ENCODE data around the gene PBX4. TPM values are rescaled to one million over a fixed set of nuclear protein-coding genes. Genes with fewer than 3 reads are reported as not detected.

The PBX4 gene
- total RNA-seq, 1 experiment from 2014 or later = 3.0 TPM

DNA sequence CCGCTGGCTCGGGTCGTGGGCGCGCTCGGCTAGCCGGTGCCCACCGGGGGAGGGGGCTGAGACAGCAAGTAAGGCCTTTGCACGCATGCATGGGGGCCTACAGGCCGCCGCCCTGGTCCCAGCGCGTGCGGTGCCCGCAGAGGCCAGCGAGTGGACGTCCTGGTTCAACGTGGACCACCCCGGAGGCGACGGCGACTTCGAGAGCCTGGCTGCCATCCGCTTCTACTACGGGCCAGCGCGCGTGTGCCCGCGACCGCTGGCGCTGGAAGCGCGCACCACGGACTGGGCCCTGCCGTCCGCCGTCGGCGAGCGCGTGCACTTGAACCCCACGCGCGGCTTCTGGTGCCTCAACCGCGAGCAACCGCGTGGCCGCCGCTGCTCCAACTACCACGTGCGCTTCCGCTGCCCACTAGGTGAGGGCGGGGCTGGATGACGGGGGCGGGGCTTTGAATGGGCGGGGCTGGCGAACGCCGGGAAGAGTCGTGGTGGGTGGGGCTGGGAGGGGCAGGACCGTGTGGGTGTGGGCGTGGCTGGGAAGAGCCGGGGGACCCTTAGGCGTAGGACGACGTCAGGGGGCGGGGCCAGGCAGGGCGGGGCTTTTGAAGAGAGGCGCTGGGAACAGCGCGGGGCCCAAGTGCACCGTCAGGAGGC, 78.3 kb downstream of the PBX4 start:
- DNase-seq (ENCODE audit: low read depth) = no peak

DNA sequence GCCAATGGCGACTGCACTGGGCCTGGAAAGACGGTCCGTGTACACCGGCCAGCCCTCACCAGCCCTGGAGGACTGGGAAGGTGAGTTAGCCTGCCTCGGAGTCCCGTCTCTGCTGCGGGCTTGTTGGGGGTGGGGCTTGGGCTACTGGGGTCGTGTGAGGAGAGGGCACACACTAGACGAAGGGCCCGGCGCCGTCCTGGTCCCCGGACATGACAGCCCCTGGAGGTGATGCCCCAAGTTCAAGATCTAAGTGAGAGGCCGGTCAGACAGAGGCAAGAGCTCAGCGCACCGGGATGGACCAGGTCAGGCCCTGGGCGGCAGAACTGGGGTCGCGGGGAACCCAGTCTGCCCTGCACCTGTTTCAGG, 78.8 kb downstream of the PBX4 start:
- DNase-seq (ENCODE audit: low read depth) = no peak

DNA sequence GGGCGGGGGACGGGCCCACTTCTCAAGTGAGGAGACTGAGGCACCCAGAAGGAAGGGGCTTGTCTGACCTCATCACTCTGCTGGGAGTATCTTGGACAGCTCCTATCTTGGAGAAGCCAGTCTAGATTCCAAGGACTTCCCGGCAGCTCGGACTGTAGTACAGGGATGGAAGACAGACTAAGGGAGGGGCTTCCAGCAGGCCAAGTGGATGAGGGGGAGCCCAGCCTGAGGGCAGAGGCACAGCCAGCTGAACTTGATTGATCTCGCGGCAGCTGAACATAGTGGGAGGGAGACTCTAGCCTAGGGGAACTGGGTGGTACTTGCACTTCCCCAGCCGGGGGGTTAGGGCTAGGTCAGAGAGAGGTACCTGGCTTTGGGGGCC, 79.7 kb downstream of the PBX4 start:
- no peak for DNase-seq (ENCODE audit: low read depth)

DNA sequence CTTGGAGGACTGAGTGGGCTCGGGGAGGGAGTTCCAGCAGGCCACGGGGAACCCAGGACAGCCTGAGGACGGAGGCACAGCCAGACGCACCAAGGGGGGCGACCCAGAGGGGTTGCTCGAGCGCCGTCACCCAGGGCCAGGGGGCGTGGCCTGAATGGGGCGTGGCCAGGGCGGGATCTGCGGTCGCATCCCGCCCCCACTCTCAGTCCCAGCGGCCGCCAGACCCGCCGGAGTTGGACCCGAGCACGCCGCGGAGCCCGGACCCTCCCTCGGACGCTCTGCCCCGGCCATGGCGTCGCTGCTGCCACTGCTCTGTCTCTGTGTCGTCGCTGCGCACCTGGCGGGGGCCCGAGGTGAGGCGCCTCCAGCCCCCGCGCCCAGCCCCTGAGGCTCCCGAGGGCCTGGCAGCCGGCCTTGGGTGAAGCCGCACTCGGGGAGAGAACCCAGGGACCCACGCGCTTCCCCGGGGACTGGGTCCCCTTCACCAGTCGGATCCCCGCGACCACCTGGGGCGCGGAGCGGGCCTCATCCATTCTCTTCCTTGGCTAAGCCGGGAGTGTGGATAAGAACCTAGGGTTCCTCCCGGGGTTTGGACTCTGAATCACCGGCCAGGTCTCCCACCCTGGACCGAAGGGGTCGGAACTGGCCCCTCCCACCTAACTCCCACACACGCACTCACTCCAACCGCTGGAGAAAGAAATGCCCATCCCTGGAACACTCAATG, 80.3 kb downstream of the PBX4 start, which contains the start of gene CILP2:
Gene CILP2, plus strand, starts transcription at position 205 of the 724 bp plus-strand sequence. Its CDS starts 85 bp downstream, at position 290.
- DNase-seq (ENCODE audit: low read depth) = no peak

DNA sequence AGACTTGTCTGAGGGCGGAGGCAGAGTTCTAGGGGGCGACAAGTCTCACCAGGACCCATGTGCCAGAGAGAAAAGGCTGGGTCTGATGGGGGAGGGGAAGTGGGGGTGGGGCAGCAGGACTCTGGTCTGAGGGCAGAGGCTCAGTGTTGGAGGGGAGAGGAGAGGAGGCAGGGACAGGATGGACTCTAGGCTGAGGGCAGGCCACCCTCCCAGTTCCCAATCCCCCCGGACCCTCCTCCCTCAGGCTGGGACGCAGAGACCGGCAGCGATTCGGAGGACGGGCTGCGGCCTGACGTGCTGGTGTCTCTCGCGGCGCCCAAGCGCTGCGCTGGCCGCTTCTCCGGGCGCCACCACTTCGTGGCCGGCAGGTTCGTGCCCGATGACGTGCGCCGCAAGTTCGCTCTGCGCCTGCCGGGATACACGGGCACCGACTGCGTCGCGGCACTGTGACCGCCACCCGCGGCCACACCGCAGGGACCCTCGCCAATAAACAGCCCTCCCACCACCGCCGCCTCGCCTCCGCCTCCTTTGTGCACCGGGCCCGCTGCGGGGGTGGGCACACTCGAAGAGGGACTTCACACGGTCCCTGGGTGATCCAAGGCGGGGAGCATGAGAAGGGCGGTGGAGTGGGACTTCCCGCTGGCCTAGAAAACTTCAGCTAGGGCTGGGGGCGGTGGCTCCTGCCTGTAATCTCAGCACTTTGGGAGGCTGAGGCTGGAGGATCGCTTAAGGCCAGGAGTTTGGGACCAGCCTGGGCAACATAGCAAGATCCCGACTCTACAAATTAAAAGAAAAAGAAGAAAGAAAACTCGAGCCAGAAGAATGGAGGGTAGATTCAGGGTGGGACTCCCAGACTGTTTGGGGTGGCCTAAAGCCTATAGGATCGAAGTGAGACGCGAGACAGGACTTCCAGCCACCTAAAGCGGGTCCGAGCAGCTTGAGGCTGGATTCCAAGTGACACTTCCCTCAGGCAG, 81.1 kb downstream of the PBX4 start:
- no peak for DNase-seq (ENCODE audit: low read depth)

DNA sequence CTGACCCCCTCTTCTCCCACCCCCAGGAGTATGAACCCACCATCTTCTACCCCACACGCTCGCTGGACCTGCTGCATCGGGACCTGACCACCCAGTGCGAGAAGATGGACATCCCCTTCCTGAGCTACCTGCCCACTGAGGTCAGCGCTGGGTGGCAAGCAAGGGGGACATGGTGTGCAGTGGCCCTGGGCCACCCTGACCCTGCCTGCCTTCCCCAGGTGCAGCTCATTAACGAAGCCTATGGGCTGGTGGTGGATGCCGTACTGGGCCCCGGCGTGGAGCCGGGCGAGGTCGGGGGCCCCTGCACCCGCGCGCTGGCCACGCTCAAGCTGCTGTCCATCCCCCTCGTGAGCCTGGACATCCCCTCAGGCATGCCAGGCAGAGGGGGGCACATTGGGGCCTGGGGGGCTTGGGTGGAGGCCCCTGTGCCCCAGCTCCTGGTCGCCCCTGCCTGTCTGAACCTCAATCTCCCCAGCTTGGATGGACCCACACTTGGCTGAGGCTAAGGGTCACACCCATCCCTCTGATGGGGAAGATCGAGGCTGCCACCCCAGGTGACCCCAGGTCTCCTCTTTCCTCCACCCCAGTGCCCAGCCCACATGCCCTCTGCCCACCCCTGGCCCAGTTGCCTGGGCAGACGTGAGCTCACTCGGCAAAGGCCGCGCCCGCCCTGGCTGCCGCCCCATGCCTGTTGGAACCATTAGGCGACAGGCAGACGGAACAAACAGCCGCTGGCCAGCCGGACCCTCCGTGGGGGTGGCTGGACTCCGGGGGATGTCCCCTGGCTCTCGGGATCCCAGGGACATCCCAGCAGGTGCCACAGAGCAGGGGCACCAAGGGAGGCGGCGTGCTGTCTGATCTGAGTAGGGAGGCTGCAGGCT, 82.9 kb downstream of the PBX4 start:
- DNase-seq (ENCODE audit: low read depth) = no peak

DNA sequence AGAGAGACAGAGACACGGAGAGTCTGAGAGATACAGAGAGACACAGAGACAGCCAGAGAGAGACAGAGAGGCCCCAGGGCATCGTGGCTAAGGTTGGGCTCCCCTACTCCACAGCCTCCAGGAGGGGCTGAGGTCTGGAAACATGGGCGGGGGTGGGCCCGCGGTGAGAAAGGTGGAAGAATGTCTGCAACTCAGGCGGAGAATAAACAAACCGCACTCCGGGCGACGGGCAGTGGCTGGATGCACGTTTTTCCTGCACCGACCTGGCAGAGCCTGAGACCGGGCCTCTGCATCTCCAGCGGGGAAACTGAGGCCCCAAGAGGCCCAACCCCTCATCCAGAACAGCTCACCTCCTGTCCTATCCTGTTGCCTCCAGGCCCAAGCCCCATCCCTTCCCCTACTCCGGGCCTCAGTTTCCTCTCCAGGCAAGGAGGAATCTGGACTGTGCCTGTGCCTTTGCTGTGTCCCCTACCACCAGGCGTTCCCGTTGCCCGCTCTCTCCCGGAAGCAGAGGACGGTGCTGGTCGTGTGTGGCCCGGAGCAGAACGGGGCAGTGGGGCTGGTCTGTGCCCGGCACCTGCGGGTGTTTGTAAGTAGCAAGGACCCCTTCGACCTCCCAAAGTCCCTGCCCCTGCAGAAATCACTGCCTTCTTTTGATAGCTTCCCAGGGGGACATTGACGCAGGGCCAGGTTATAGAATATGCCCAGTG, 83.8 kb downstream of the PBX4 start:
- no peak for DNase-seq (ENCODE audit: low read depth)

DNA sequence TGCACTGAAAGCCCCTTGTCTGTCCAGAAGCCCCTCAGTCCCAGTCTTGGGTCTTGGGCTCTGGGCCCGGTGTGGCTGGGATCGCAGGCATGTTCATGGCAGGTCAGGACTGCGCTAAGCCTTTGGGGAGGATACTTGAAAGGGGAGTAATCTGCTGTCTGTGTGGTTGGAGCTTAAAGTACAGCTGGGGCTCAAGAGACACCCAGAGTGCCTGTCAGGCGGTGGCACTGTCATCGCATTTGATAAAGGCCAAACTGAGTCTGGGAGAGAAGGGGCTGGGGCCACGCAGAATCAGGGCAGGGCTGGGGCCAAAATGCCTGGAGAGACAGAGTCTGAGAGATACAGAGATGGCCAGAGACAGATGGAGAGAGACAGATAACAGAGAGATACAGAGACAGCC, 84.6 kb downstream of the PBX4 start:
- DNase-seq (ENCODE audit: low read depth) = no peak

DNA sequence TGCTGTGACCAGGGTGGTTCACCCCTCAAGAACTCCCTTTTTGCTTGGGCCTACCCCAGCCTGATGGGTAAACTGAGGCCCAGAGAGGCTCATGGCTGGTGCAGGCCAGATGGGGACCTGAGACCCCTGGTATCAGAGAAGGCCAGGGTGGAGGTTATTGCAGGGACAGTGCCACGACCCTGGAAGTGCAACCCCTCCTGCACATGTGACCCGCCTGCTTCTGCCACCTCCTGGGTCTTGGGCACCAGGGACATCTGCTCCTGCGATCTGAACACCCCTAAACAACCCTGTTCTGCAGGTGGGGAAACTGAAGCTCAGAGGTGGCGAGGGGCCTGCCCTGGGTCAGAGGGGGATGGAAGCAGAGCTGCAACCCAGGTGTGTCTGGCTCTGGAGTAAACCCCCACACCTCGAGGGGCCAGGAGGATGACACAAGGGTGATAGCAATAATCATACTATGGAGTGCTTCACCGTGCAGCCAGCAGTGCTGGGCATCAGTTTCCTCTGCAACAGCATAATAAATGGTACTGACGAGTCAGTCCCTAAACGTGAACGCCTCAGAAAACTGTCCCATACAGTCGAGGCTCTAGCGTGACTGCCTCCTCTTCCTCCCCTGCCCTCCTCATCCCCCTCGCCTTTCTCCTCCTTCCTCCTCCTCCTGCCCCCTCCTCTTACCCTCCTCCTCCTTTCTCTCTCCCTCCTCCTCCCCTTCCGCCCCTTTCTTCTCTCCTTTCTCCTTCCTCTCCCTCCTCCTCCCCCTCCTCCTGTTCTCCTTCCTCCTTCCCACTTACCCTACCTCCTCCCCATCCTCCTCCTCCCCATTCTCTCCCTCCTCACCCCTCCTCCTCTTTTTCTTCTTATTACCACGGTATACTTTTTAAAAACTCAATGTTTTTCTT, 85.4 kb downstream of the PBX4 start:
- DNase-seq (ENCODE audit: low read depth) = no peak

DNA sequence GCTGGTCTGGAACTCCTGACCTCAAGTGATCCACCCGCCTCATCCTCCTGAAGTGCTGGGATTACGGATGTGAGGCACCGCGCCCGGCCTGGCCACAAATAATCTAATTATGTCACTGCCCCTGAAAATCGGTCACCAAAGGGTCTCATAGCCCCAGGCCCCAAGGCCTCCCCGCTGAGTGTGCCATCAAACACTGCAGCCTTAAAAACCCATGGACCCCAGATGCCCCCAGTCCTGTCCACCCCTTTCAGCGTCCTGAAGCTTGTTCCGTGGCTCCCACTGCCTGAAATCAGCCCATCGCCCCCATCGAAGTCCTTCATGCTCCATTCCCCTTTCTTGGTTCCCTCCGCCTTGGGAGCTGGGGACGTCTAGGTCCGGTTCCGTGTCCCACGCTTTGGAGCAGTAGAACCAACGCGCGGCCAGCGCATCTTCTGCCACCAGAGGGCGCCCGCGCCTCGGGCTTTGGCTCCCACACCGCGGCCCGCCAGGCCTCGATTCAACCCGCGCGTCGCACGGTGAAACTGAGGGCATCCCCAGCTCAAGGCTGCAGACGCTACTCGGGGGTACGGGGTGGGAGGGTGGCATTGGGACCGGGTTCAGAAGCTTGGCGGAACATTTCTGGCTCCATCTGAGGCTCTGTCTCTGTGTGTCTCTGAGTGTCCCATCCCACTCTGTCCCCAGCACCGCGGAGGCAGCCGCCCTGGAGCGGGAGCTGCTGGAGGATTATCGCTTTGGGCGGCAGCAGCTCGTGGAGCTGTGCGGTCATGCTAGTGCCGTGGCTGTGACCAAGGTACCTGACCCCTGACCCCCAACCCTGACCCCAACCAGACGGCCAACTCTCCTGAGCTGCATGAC, 86.3 kb downstream of the PBX4 start:
- peak; percentile 59 for DNase-seq (ENCODE audit: low read depth)

DNA sequence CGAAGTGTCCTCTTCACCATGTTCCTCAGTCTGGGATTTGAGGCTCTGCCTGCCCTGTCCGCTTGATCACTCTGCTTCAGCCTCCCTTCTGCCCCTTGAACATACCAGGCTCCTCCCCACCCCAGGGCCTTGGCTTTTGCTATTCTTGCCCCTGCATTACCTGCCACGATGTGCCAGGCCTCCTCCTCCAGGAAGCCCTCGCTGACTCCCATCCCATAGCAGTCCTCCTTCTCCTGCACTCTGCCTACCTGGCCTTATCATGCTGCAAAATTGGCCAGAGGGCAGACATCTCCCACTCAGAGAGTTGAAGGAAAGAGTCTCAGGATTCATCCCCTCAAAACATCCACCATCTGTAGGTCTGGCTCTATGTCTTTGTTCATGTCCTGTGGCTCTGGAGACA, 87.6 kb downstream of the PBX4 start:
- DNase-seq (ENCODE audit: low read depth) = no peak

DNA sequence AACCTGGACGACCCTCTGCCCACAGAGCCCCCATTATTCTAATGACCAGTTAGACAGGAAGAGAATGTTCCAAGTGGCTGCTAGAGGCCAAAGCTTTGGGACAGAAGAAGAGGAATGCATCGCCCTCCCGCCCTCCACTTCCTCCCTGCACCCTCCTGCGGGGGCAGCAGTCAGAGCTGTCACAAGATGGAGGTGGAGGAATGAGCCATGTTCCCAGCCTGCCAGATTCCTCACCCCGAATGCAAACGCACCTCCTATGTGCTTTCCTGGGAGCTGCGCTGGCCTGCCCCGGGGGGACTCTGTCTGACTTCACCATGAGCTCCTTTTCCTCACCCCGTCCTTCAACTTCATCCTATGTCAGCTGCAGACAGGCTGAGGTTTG, 88.1 kb downstream of the PBX4 start:
- no peak for DNase-seq (ENCODE audit: low read depth)

DNA sequence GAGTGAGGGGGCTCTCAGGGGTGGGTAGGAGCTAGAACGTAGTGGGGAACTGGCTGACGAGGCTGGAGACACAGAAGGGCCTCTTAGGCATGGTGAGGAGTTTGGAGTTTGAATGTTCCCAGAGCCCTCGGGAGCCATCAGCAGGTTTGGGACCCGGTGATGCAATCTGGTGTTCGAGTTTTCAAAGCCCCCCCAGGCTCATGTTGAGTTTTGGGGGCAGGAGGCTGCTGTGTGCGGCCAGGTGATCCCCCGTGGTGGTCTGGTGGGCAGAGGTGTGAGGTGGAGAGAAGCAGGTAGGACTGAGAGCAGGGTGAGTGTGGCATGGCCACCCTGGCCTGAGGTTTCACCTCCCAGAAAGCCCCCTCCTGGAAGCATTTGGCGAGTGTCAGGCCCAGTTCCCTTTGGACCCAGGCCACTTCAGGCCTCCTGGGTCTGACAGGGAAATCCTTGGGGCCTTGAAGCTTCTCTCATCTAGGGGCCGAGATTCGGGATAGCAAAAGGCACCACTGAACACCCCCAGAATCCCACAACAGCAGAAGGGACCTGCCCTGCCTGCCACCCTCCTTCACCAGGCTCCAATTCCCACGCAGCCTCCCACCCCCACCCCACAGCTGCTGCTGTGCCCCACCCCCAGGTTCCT, 88.6 kb downstream of the PBX4 start:
- no peak for DNase-seq (ENCODE audit: low read depth)

DNA sequence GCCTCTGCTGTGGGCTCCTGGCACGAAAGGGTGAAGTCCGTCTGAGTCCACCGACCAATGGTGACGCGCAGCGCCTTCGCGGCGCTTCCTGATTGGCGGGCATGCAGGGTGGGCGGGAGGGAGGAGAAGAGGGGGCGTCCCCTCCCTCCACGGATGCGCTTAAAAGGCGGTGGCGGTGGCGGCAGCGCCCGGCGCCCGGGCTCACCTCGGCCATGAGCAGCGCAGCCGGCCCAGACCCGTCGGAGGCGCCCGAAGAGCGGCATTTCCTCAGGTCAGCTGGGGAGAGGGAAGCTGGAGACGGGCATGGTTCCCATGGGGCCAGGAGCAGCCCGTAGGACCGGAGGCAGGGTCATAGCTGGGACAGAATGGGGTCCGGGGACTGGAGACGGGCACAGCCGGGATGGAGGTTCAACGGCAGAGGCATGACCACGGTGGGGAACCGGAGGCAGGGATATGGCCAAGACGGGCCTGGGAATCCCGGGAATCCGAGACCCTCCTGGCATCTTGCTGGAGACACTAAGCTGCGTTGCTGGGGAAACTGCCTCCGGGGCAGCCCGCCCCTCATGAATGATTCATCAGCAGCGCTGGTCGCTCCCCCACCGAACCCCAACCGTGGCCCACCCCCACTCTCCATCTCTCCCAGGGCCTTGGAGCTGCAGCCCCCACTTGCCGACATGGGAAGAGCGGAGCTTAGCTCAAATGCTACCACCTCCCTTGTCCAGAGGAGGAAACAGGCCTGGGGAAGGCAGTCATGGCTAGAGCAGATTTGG, 89.6 kb downstream of the PBX4 start, which contains the start of gene YJEFN3:
Gene YJEFN3, plus strand, starts transcription at position 191 of the 770 bp plus-strand sequence. Its CDS starts 22 bp downstream, at position 213.
- no peak for DNase-seq (ENCODE audit: low read depth)

DNA sequence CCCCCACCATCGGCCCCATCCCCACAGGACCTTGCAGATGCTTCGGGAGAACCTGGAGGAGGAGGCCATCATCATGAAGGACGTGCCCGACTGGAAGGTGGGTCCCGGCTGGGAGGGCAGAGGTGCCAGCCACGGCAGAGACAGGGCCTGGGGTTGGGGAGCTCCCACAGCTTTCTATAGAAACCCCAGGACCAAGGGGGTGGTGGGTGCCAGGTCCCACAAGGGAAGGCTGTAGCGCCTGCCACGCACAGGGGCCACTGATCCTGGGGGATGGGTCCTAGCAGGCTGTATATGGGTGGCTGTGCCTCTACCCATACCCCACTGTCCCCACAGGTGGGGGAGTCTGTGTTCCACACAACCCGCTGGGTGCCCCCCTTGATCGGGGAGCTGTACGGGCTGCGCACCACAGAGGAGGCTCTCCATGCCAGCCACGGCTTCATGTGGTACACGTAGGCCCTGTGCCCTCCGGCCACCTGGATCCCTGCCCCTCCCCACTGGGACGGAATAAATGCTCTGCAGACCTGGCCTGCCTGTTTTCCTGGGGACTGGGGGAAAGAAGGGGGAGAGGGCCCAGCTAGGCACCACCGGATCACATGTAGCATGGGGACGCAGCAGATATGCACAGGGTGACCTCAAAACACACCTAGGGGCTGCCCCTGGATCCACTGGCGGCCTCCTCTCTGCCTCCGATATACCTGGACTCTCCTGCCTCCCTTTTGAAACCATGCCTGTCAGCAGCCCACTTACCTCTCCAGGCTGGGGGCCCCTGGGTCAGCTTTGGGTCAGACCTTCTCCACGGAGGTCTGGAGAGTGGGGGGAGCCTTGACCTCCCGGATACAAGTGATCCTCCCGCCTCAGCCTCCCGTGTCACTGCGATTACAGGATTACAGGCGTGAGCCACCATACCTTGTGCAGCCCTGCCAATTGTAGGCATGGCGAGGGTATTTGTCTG, 90.5 kb downstream of the PBX4 start:
- no peak for DNase-seq (ENCODE audit: low read depth)

DNA sequence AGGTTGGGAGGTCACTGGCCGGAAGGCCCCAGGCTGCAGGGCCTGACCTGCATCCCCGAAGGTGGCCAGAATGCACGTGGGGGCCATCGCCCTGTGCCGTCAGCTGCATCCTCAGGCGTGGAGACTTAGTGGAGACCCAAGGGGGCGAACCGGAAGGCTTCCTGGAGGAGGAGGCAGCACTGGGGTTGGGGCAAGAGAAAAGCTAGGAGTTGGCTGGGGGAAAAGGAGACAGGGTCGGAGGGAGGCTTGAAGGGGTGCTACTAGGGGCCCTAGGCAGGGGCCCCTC, 91.2 kb downstream of the PBX4 start:
- DNase-seq (ENCODE audit: low read depth) = no peak

All from RPMI7951 (cell line).